T follicular helper cell (primary cell): ENCODE results near the gene EVI2A.
"Not testable (repeated sequence)": the region's sequence is repeated elsewhere in the genome, so short reads cannot be mapped to it uniquely, and the experiment has no call there.

Experiments used
- DNase-seq: peaks from one replicate; pipeline ENCODE4 v3.0.0-alpha.2; 2020; ENCODE audit warnings: low read depth

EVI2A gene

GRCh38 chr17:31312223-31312622 is 9.2 kb downstream of the EVI2A start:
- DNase-seq = not testable (repeated sequence)

GRCh38 chr17:31311526-31311925 is 9.9 kb downstream of the EVI2A start:
- no peak for DNase-seq

GRCh38 chr17:31310886-31311285 is 10.5 kb downstream of the EVI2A start:
- DNase-seq = no peak

- peak; percentile 80 for DNase-seq
These were observed 11.2 kb downstream of the EVI2A start for GRCh38 chr17:31310260-31310659.

- DNase-seq = no peak
These were observed 11.9 kb downstream of the EVI2A start for GRCh38 chr17:31309556-31309955.

- DNase-seq = no peak
These were observed 12.8 kb downstream of the EVI2A start for GRCh38 chr17:31308372-31309334.

- DNase-seq = no peak
These were observed 13.8 kb downstream of the EVI2A start for GRCh38 chr17:31307640-31308039.

GRCh38 chr17:31299624-31300023 is 21.8 kb downstream of the EVI2A start:
- DNase-seq = no peak

GRCh38 chr17:31297090-31297489 is 24.3 kb downstream of the EVI2A start, which contains the start of gene OMG:
Gene OMG, minus strand, starts transcription at chr17:31297239. Its CDS starts 908 bp downstream, at chr17:31296331.
- DNase-seq = no peak

GRCh38 chr17:31296142-31296541 is 25.3 kb downstream of the EVI2A start:
- no peak for DNase-seq

- DNase-seq = no peak
These were observed 25.9 kb downstream of the EVI2A start for GRCh38 chr17:31295489-31295871.

- DNase-seq = no peak
These were observed 26.5 kb downstream of the EVI2A start for GRCh38 chr17:31294820-31295488.

- no peak for DNase-seq
These were observed 27.2 kb downstream of the EVI2A start for GRCh38 chr17:31294231-31294630.

GRCh38 chr17:31293581-31293980 is 27.8 kb downstream of the EVI2A start:
- DNase-seq = no peak

GRCh38 chr17:31291820-31292219 is 29.6 kb downstream of the EVI2A start:
- no peak for DNase-seq

- DNase-seq = no peak
These were observed 31.6 kb downstream of the EVI2A start for GRCh38 chr17:31289790-31290189.

GRCh38 chr17:31287932-31288331 is 33.5 kb downstream of the EVI2A start:
- not testable (repeated sequence) for DNase-seq

- DNase-seq = no peak
These were observed 34.8 kb downstream of the EVI2A start for GRCh38 chr17:31286587-31286986.

- DNase-seq = no peak
These were observed 37.6 kb downstream of the EVI2A start for GRCh38 chr17:31283841-31284240.

GRCh38 chr17:31281061-31281460 is 40.4 kb downstream of the EVI2A start:
- DNase-seq = no peak

GRCh38 chr17:31279401-31279800 is 42.0 kb downstream of the EVI2A start:
- DNase-seq = no peak

GRCh38 chr17:31275116-31275515 is 46.3 kb downstream of the EVI2A start:
- no peak for DNase-seq

GRCh38 chr17:31274252-31274651 is 47.2 kb downstream of the EVI2A start:
- DNase-seq = no peak
